HCT116 (cell line): ENCODE results near the gene GPR176. TPM values are rescaled to one million over a fixed set of nuclear protein-coding genes. Genes with fewer than 3 reads are reported as not detected.

Source experiments
- ATAC-seq: fragments of 200-7000 bp; cut with Tn5 transposase; 2 replicates; pipeline ENCODE4 v1.9.1; 2020; ENCODE audit warnings: mild to moderate bottlenecking, moderate library complexity
- BruUV-seq: library from RNA; stranded (reverse); fragments of 400-500 nt; replicated peaks from 2 replicates; lab custom pipeline; 2021; lab: Mats Ljungman, UMichigan
- CTCF ChIA-PET: fragments of 300-600 bp; sonication (Branson Sonifier 250); formaldehyde crosslinking; loops from one replicate; lab custom pipeline; 2021; ENCODE audit warnings: antibody characterized with exemption; lab: Charles Lee
- POLR2A ChIA-PET: fragments of 300-600, 350-600 bp; sonication (Branson Sonifier 250); formaldehyde crosslinking; loops from one replicate; lab custom pipeline; 2021; ENCODE audit warnings: antibody characterized with exemption; lab: Charles Lee
- RAD21 ChIA-PET, 2 experiments: fragments of 300-600 bp; sonication (Branson Sonifier 250); formaldehyde crosslinking; loops; one replicate each; lab custom pipeline; 2023; ENCODE audit warnings: low total read pairs in 2 of 2; ENCODE audit not compliant: uncharacterized antibody in 2 of 2, unreplicated experiment in 2 of 2, low non-redundant PET in 1 of 2; lab: Charles Lee
- DNase-seq: peaks from one replicate; pipeline ENCODE4 v3.0.0-alpha.2; 2010; ENCODE audit warnings: low read depth, low spot score
- H2AFZ ChIP-seq: fragments of 200-600 bp; shearing (Covaris generic), sonication (generic); 2 replicates; pipeline ENCODE4 v1.6.1; 2017; ENCODE audit warnings: low read depth, mixed run types, mixed read lengths, antibody characterized with exemption, low read length; ENCODE audit not compliant: poor library complexity, severe bottlenecking
- H3K27ac ChIP-seq: 2 replicates; pipeline ENCODE4 v1.5.1; 2012; ENCODE audit warnings: low read depth, low read length
- H3K27me3 ChIP-seq: fragments of 200-600 bp; sonication (generic); 2 replicates; pipeline ENCODE4 v1.6.1; 2016; ENCODE audit warnings: mixed run types, low read length, mixed read lengths; ENCODE audit not compliant: insufficient read depth
- H3K36me3 ChIP-seq, 2 experiments: fragments of 200-500 bp in 1 of 2; fragments of 200-600 bp in 1 of 2; sonication (Bioruptor generic) in 1 of 2; sonication (generic) in 1 of 2; 2 replicates each; pipeline versions ENCODE4 v1.5.1 to v1.6.1; 2014 to 2016; ENCODE audit warnings: low read length in 2 of 2, inconsistent platforms in 1 of 2, mixed read lengths in 1 of 2, mixed run types in 1 of 2; ENCODE audit not compliant: insufficient read depth in 2 of 2, control insufficient read depth in 1 of 2
- H3K4me1 ChIP-seq, 2 experiments: fragments of 200-600 bp in 1 of 2; sonication (generic) in 1 of 2; 2 replicates each; pipeline versions ENCODE4 v1.5.1 to v1.6.1; 2012 to 2017; ENCODE audit warnings: low read length in 2 of 2, inconsistent platforms in 1 of 2, mild to moderate bottlenecking in 1 of 2, mixed read lengths in 1 of 2, mixed run types in 1 of 2, moderate library complexity in 1 of 2; ENCODE audit not compliant: insufficient read depth in 2 of 2, control insufficient read depth in 1 of 2
- H3K4me2 ChIP-seq: fragments of 200-600 bp; sonication (generic); 2 replicates; pipeline ENCODE4 v1.6.1; 2017; ENCODE audit warnings: mixed run types, low read length, mixed read lengths
- H3K4me3 ChIP-seq, 2 experiments: fragments of 200-600 bp in 1 of 2; sonication (generic) in 1 of 2; replicated peaks in 1 of 2; 2 replicates each; pipeline ENCODE4 v1.5.1; 2011 to 2016; ENCODE audit warnings: low read length in 2 of 2, control low read depth in 1 of 2, low read depth in 1 of 2, mild to moderate bottlenecking in 1 of 2, mixed read lengths in 1 of 2, mixed run types in 1 of 2
- H3K79me2 ChIP-seq: fragments of 200-600 bp; sonication (generic); 2 replicates; pipeline ENCODE4 v1.6.1; 2017; ENCODE audit warnings: mild to moderate bottlenecking, mixed run types, low read length, moderate library complexity, mixed read lengths; ENCODE audit not compliant: insufficient read depth
- H3K9ac ChIP-seq: fragments of 200-600 bp; sonication (generic); 2 replicates; pipeline ENCODE4 v1.6.1; 2016; ENCODE audit warnings: low read length, mixed read lengths
- H3K9me2 ChIP-seq: fragments of 200-600 bp; sonication (generic), shearing (Covaris generic); 2 replicates; pipeline ENCODE4 v1.6.1; 2017; ENCODE audit warnings: mixed run types, mild to moderate bottlenecking, moderate library complexity; ENCODE audit not compliant: insufficient read depth
- H3K9me3 ChIP-seq, 2 experiments: fragments of 200-500 bp in 1 of 2; fragments of 200-600 bp in 1 of 2; sonication (Bioruptor generic) in 1 of 2; sonication (generic) in 1 of 2; 2 replicates each; pipeline ENCODE4 v1.6.1; 2014 to 2017; ENCODE audit warnings: low read length in 2 of 2, mixed read lengths in 2 of 2, inconsistent platforms in 1 of 2, low read depth in 1 of 2, mild to moderate bottlenecking in 1 of 2, mixed run types in 1 of 2, moderate library complexity in 1 of 2; ENCODE audit not compliant: control insufficient read depth in 1 of 2, insufficient read depth in 1 of 2
- H4K20me1 ChIP-seq: fragments of 200-600 bp; sonication (generic), shearing (Covaris generic); 2 replicates; pipeline ENCODE4 v1.6.1; 2017; ENCODE audit warnings: mixed run types, mild to moderate bottlenecking, moderate library complexity; ENCODE audit not compliant: insufficient read depth
- CBX3 ChIP-seq: IDR thresholded peaks from 2 replicates; pipeline ENCODE4 v1.6.1; 2012; ENCODE audit warnings: low read depth
- CEBPB ChIP-seq: IDR thresholded peaks from 2 replicates; pipeline ENCODE4 v1.6.1; 2012; ENCODE audit warnings: low read depth
- ELF1 ChIP-seq: IDR thresholded peaks from 2 replicates; pipeline ENCODE4 v1.6.1; 2012; ENCODE audit warnings: low read depth, borderline replicate concordance
- EZH2 ChIP-seq: fragments of 200-600 bp; sonication (generic); IDR thresholded peaks from 2 replicates; pipeline ENCODE4 v1.6.1; 2017; ENCODE audit warnings: antibody characterized with exemption, mixed run types
- EZH2phosphoT487 ChIP-seq: fragments of 200-600 bp; IDR thresholded peaks from 2 replicates; pipeline ENCODE4 v1.6.1; 2018; ENCODE audit warnings: antibody characterized with exemption, borderline replicate concordance
- JUND ChIP-seq: IDR thresholded peaks from 2 replicates; pipeline ENCODE4 v1.6.1; 2012
- POLR2AphosphoS5 ChIP-seq: IDR thresholded peaks from 2 replicates; pipeline ENCODE4 v1.6.1; 2011; ENCODE audit warnings: mild to moderate bottlenecking, low read depth, low read length, moderate library complexity
- RAD21 ChIP-seq: IDR thresholded peaks from 2 replicates; pipeline ENCODE4 v1.6.1; 2012; ENCODE audit warnings: low read depth, mild to moderate bottlenecking
- SIN3A ChIP-seq: IDR thresholded peaks from 2 replicates; pipeline ENCODE4 v1.6.1; 2012; ENCODE audit warnings: low read depth
- SP1 ChIP-seq: IDR thresholded peaks from 2 replicates; pipeline ENCODE4 v1.6.1; 2012; ENCODE audit warnings: low read depth
- SRF ChIP-seq: IDR thresholded peaks from 2 replicates; pipeline ENCODE4 v1.6.1; 2012; ENCODE audit warnings: low read depth
- YY1 ChIP-seq: IDR thresholded peaks from 2 replicates; pipeline ENCODE4 v1.6.1; 2011; ENCODE audit warnings: low read length, low read depth, moderate library complexity, mild to moderate bottlenecking; ENCODE audit not compliant: insufficient replicate concordance; ENCODE audit errors: extremely low read depth
- ZFX ChIP-seq: fragments of 450-650 bp; IDR thresholded peaks from 2 replicates; pipeline ENCODE4 v1.6.1; 2017
- ZNF274 ChIP-seq: fragments of 200-500 bp; sonication (Bioruptor generic); IDR thresholded peaks from 2 replicates; pipeline ENCODE4 v1.6.1; 2014; ENCODE audit warnings: mild to moderate bottlenecking, low read depth, low read length, inconsistent platforms
- intact Hi-C: fragments of 100-400 bp; cut with micrococcal nuclease; formaldehyde crosslinking; loops from 2 replicates; pipeline ENCODE4 v1.10.0; 2022
- total RNA-seq: library from RNA; stranded (reverse); gene quantifications from one replicate; pipeline ENCODE4 v1.2.1, GENCODE V29; 2021; ENCODE audit not compliant: unreplicated experiment
- TF ChIP-seq, protein P1 (sequence below): IDR thresholded peaks from 2 replicates; pipeline ENCODE4 v1.6.1; 2011; ENCODE audit warnings: mild to moderate bottlenecking, low read length, moderate library complexity; ENCODE audit not compliant: insufficient replicate concordance; ENCODE audit errors: extremely low read depth
- TF ChIP-seq, protein P2 (sequence below), 3 experiments: fragments of 200-600 bp in 1 of 3; sonication (generic) in 1 of 3; IDR thresholded peaks in 2 of 3; conservative IDR thresholded peaks in 1 of 3; 2 replicates each; pipeline ENCODE4 v1.5.1; 2012 to 2017; ENCODE audit warnings: low read depth in 2 of 3, low read length in 2 of 3, antibody characterized with exemption in 1 of 3, borderline replicate concordance in 1 of 3, control low read depth in 1 of 3, mild to moderate bottlenecking in 1 of 3, mixed read lengths in 1 of 3, mixed run types in 1 of 3, moderate library complexity in 1 of 3; ENCODE audit not compliant: insufficient read depth in 1 of 3
- TF ChIP-seq, protein P3 (sequence below): IDR thresholded peaks from 2 replicates; pipeline ENCODE4 v1.6.1; 2012; ENCODE audit warnings: low read depth

GPR176 gene
- total RNA-seq, 1 experiment from 2014 or later, result 1.7 TPM

DNA sequence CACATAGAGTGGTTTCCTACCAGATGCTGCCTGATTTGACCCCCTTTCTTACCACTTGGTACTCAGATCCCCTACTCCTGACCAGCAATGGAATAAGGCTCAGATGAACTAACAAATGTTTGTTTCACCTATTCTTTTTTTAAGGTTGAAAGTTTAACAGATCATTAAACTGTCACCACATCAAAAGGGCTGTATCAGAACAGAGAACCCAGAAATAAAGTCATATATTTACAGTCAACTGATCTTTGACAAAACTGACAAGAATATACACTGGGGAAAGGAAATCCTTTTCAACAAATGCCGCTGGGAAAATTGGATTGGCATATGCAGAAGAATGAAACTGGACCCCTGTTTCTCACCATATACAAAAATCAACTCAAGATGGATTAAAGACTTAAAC, 56.0 kb downstream of the GPR176 start:
- Histone ChIP-seq H3K4me3 (no peak overlapping the region), H3K9me2 (no peaks in the 10 kb centered on the region), H3K9me3 (no peaks in the 10 kb centered on the region), H3K27ac (no peak overlapping the region), H3K4me1 (no peaks in the 10 kb centered on the region), H4K20me1 (no peaks in the 10 kb centered on the region), H3K9ac (no peak overlapping the region), H3K79me2 (no peaks in the 10 kb centered on the region), H3K27me3 (no peaks in the 10 kb centered on the region), H3K4me2 (no peak overlapping the region), H3K36me3 (no peaks in the 10 kb centered on the region), H2AFZ (no peak overlapping the region)
- TF ChIP-seq CEBPB (no peak), JUND (no peak), ELF1 (no peak), CBX3 (no peak), SRF (no peak), SP1 (no peak), RAD21 (no peak), SIN3A (no peak), EZH2phosphoT487 (no peak), YY1 (no peak), POLR2AphosphoS5 (no peak), ZFX (no peak), ZNF274 (no peak), EZH2 (no peak)
- TF ChIP-seq, protein P1, sequence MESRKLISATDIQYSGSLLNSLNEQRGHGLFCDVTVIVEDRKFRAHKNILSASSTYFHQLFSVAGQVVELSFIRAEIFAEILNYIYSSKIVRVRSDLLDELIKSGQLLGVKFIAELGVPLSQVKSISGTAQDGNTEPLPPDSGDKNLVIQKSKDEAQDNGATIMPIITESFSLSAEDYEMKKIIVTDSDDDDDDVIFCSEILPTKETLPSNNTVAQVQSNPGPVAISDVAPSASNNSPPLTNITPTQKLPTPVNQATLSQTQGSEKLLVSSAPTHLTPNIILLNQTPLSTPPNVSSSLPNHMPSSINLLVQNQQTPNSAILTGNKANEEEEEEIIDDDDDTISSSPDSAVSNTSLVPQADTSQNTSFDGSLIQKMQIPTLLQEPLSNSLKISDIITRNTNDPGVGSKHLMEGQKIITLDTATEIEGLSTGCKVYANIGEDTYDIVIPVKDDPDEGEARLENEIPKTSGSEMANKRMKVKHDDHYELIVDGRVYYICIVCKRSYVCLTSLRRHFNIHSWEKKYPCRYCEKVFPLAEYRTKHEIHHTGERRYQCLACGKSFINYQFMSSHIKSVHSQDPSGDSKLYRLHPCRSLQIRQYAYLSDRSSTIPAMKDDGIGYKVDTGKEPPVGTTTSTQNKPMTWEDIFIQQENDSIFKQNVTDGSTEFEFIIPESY, result no peak
- TF ChIP-seq, protein P2, sequence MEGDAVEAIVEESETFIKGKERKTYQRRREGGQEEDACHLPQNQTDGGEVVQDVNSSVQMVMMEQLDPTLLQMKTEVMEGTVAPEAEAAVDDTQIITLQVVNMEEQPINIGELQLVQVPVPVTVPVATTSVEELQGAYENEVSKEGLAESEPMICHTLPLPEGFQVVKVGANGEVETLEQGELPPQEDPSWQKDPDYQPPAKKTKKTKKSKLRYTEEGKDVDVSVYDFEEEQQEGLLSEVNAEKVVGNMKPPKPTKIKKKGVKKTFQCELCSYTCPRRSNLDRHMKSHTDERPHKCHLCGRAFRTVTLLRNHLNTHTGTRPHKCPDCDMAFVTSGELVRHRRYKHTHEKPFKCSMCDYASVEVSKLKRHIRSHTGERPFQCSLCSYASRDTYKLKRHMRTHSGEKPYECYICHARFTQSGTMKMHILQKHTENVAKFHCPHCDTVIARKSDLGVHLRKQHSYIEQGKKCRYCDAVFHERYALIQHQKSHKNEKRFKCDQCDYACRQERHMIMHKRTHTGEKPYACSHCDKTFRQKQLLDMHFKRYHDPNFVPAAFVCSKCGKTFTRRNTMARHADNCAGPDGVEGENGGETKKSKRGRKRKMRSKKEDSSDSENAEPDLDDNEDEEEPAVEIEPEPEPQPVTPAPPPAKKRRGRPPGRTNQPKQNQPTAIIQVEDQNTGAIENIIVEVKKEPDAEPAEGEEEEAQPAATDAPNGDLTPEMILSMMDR (IDR thresholded peaks at IDR 0.05 in 2 of 3, conservative IDR thresholded peaks at IDR 0.05 in 1 of 3; ENCODE audit: borderline replicate concordance in 1 of 3, insufficient read depth in 1 of 3, low read depth in 2 of 3, low read length in 2 of 3), result no peak
- TF ChIP-seq, protein P3, sequence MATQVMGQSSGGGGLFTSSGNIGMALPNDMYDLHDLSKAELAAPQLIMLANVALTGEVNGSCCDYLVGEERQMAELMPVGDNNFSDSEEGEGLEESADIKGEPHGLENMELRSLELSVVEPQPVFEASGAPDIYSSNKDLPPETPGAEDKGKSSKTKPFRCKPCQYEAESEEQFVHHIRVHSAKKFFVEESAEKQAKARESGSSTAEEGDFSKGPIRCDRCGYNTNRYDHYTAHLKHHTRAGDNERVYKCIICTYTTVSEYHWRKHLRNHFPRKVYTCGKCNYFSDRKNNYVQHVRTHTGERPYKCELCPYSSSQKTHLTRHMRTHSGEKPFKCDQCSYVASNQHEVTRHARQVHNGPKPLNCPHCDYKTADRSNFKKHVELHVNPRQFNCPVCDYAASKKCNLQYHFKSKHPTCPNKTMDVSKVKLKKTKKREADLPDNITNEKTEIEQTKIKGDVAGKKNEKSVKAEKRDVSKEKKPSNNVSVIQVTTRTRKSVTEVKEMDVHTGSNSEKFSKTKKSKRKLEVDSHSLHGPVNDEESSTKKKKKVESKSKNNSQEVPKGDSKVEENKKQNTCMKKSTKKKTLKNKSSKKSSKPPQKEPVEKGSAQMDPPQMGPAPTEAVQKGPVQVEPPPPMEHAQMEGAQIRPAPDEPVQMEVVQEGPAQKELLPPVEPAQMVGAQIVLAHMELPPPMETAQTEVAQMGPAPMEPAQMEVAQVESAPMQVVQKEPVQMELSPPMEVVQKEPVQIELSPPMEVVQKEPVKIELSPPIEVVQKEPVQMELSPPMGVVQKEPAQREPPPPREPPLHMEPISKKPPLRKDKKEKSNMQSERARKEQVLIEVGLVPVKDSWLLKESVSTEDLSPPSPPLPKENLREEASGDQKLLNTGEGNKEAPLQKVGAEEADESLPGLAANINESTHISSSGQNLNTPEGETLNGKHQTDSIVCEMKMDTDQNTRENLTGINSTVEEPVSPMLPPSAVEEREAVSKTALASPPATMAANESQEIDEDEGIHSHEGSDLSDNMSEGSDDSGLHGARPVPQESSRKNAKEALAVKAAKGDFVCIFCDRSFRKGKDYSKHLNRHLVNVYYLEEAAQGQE, result no peak
- BruUV-seq, result no TSS peak
- DNase-seq (no peak), ATAC-seq (no peak)
- ChIA-PET RAD21 (no interaction called here), CTCF (no interaction called here), POLR2A (no interaction called here)
- intact Hi-C loops, result no loop called here
